ENCODE measurements around the gene TRABD2B.

The TRABD2B gene

DNA sequence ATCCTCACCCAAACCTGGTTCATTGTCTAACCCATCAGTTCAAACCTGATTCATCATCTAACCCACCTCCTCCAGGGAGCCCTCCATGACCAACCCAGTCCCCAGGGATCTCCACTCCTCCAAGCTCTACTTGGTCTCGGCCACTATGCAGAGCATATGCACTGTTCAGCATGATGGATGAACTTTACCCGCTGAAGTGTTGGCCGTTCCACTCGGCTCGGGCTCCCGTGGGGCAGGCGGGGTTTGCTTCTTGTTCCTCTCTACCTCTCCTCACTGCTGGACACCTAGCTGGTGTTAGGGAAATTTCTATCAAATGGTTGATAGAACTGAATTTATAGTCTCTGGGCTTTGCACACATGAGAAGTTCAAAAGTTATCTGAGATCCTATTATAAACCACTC is 111.0 kb downstream of the TRABD2B start:
- no peaks in the 10 kb centered on the region for H3K4me1 ChIP-seq (ENCODE audit: insufficient read depth, poor library complexity, severe bottlenecking)
- no peaks in the 10 kb centered on the region for H3K36me3 ChIP-seq (ENCODE audit: low read depth)
- no peaks in the 10 kb centered on the region for H3K9me3 ChIP-seq (ENCODE audit: severe bottlenecking)
- no peak overlapping the region for H3K27ac ChIP-seq (ENCODE audit: poor library complexity, severe bottlenecking)
- H3K4me3 ChIP-seq (ENCODE audit: severe bottlenecking), result no peak overlapping the region
- no peak for ATAC-seq (ENCODE audit: low read depth)
- H3K27me3 ChIP-seq (ENCODE audit: insufficient read depth, poor library complexity, severe bottlenecking), result no peaks in the 10 kb centered on the region
- TF ChIP-seq, protein P1, sequence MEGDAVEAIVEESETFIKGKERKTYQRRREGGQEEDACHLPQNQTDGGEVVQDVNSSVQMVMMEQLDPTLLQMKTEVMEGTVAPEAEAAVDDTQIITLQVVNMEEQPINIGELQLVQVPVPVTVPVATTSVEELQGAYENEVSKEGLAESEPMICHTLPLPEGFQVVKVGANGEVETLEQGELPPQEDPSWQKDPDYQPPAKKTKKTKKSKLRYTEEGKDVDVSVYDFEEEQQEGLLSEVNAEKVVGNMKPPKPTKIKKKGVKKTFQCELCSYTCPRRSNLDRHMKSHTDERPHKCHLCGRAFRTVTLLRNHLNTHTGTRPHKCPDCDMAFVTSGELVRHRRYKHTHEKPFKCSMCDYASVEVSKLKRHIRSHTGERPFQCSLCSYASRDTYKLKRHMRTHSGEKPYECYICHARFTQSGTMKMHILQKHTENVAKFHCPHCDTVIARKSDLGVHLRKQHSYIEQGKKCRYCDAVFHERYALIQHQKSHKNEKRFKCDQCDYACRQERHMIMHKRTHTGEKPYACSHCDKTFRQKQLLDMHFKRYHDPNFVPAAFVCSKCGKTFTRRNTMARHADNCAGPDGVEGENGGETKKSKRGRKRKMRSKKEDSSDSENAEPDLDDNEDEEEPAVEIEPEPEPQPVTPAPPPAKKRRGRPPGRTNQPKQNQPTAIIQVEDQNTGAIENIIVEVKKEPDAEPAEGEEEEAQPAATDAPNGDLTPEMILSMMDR (IDR thresholded peaks at IDR 0.05; ENCODE audit: poor library complexity, severe bottlenecking), result no peak
- DNase-seq (ENCODE audit: low spot score), result no peak

DNA sequence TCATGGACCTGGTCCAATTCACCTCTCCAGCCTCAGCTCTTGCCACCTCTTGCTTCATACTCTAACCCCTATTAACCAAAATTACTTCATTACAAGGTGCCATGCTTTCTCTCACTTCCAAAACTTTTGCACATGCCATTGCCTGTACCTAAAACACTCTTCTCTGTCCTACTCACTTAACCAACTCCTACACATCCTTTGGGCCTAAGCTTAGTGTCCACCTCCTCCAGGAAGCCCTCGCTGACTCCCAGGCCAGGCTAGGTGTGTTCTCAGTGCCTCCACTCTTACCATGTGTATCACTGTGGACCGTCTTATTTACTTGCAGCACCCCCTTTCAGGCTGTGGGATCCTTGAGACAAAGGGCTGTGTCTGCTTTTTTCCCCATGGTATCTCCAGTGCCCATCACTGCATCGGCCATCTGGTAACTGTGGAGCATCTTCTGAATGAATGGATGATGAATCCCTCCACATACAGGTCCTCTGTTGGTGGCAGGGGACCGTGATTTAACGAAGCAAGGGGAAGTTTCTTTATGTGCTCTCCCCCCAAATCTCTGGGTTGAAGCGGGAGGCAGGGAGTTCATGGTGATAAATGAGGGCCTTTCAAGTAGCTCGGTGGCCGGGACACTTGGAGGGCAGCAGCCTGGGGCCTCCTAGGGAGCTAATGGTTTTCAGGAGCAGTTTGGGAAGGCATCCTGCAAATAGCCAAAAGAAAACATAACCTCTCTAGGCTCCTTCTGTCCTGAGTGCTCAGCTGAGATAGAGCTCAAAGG is 111.9 kb downstream of the TRABD2B start:
- Histone ChIP-seq H3K4me3 (ENCODE audit: severe bottlenecking) (no peak overlapping the region), H3K9me3 (ENCODE audit: severe bottlenecking) (no peaks in the 10 kb centered on the region), H3K36me3 (ENCODE audit: low read depth) (no peaks in the 10 kb centered on the region), H3K27ac (ENCODE audit: poor library complexity, severe bottlenecking) (no peak overlapping the region), H3K4me1 (ENCODE audit: insufficient read depth, poor library complexity, severe bottlenecking) (no peaks in the 10 kb centered on the region), H3K27me3 (ENCODE audit: insufficient read depth, poor library complexity, severe bottlenecking) (no peaks in the 10 kb centered on the region)
- ATAC-seq (ENCODE audit: low read depth) (no peak), DNase-seq (ENCODE audit: low spot score) (no peak)
- TF ChIP-seq, protein P1 (IDR thresholded peaks at IDR 0.05; ENCODE audit: poor library complexity, severe bottlenecking), result no peak

DNA sequence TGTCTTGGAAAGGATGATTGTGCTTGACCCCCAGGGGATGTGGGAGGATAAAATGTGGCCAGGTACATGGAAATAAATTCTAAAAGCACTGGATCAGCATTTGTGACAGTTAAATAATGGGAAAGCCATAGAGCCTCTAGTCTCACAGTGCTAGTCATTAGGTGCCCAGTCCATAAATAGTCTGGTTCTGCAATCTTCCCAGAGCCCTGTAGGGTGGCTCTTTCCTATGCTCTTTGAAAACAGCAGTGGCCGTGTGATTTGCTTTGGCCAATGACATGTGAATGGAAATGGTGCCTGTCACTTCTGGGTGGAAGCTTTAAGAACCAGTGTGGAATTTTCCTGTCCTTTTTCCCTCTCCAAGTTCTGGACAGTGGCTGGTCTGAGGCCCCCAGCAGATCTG is 113.2 kb downstream of the TRABD2B start:
- no peak for DNase-seq (ENCODE audit: low spot score)

DNA sequence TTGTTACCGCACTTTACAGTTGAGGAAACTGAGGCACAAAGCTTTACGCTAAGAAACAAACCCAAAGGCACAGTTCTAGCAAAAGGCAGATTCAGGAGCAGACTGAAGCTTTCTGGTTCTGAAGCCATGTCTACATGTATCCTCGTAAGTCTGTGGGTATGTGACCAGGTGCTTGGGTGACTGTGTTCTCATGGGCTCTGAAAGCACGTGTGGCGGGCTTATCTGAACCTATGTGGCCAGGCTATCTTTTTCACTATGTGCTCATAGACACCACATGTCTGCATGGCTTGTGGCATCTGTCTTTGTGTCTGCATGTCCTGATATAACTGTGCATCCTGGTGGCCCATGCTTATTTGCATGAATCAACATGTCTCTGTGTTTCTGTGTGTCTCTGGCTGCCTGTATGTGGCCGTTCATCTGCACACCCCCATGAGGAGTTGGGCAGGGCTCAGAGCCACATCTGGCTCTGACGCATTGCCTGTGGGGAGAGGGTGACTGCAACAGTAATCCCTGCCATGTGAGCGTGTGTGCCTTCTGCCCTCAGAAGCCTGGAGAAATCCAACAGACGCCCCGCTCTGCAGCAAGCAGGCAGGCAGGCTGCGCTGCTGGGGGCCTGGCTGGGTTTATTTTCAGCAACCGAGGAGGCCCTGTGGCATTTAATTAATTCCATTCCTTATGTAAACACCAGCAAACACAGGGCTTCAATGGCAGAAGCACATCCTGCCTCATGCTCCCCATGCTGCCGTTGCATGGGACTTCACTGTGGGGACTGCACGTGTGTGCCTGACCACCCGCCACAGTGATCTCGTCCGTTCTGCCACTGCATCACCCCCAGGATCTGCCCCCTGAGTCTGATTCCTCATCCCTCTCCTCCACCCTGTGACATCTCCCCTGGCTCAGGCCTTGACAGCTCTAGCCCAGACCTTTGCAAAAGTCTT is 115.4 kb downstream of the TRABD2B start:
- Histone ChIP-seq H3K36me3 (ENCODE audit: low read depth) (no peaks in the 10 kb centered on the region), H3K4me3 (ENCODE audit: severe bottlenecking) (no peak overlapping the region), H3K4me1 (ENCODE audit: insufficient read depth, poor library complexity, severe bottlenecking) (no peaks in the 10 kb centered on the region), H3K27ac (ENCODE audit: poor library complexity, severe bottlenecking) (no peak overlapping the region), H3K27me3 (ENCODE audit: insufficient read depth, poor library complexity, severe bottlenecking) (no peaks in the 10 kb centered on the region), H3K9me3 (ENCODE audit: severe bottlenecking) (no peaks in the 10 kb centered on the region)
- ATAC-seq (ENCODE audit: low read depth), result no peak
- TF ChIP-seq, protein P1 (IDR thresholded peaks at IDR 0.05; ENCODE audit: poor library complexity, severe bottlenecking), result no peak
- DNase-seq (ENCODE audit: low spot score), result no peak

More for the DNA sequence above, 113.2 kb downstream of the TRABD2B start:
- TF ChIP-seq, protein P1 (IDR thresholded peaks at IDR 0.05; ENCODE audit: poor library complexity, severe bottlenecking), result no peak
- no peak overlapping the region for H3K27ac ChIP-seq (ENCODE audit: poor library complexity, severe bottlenecking)
- H3K4me3 ChIP-seq (ENCODE audit: severe bottlenecking), result no peak overlapping the region
- H3K4me1 ChIP-seq (ENCODE audit: insufficient read depth, poor library complexity, severe bottlenecking), result no peaks in the 10 kb centered on the region
- H3K9me3 ChIP-seq (ENCODE audit: severe bottlenecking), result no peaks in the 10 kb centered on the region
- no peak for ATAC-seq (ENCODE audit: low read depth)
- H3K36me3 ChIP-seq (ENCODE audit: low read depth), result no peaks in the 10 kb centered on the region
- H3K27me3 ChIP-seq (ENCODE audit: insufficient read depth, poor library complexity, severe bottlenecking), result no peaks in the 10 kb centered on the region

Data from RWPE2 (cell line).